Endothelial cell of umbilical vein (primary cell): Measurements from ENCODE around the gene B4GALT6. TPM values are rescaled to one million over a fixed set of nuclear protein-coding genes. Genes with fewer than 3 reads are reported as not detected.

ENCODE experiments used
- BruUV-seq: library from RNA; stranded (reverse); fragments of 400-500 nt; replicated peaks from 2 replicates; lab custom pipeline; 2021; lab: Mats Ljungman, UMichigan
- CTCF ChIA-PET: fragments of 300-600, 350-600 bp; sonication (Branson Sonifier 250); formaldehyde crosslinking; loops from one replicate; lab custom pipeline; 2021; ENCODE audit warnings: antibody characterized with exemption, inconsistent platforms; lab: Charles Lee
- POLR2A ChIA-PET: fragments of 300-600, 350-600 bp; sonication (Branson Sonifier 250); formaldehyde crosslinking; loops from one replicate; lab custom pipeline; 2021; ENCODE audit warnings: antibody characterized with exemption, inconsistent platforms; lab: Charles Lee
- DNase-seq: peaks from one replicate; pipeline ENCODE4 v3.0.0-alpha.2; 2011; ENCODE audit warnings: low read depth, low spot score
- FAIRE-seq: peaks from 2 replicates; lab custom pipeline; 2011; peaks lifted over from hg19 to GRCh38; lab: Jason Lieb, UNC
- H2AFZ ChIP-seq: 2 replicates; pipeline ENCODE4 v1.6.0; 2012; ENCODE audit warnings: low read depth, low read length, control low read depth, inconsistent platforms
- H3K27ac ChIP-seq: 2 replicates; pipeline ENCODE4 v1.5.1; 2011; ENCODE audit warnings: low read depth, mild to moderate bottlenecking, control low read depth, low read length, moderate library complexity; ENCODE audit not compliant: insufficient read depth
- H3K27me3 ChIP-seq, 2 experiments: 2 replicates each; pipeline versions ENCODE4 v1.6.0 to v1.6.1; 2011; ENCODE audit warnings: low read length in 2 of 2, mixed read lengths in 1 of 2; ENCODE audit not compliant: control insufficient read depth in 2 of 2, insufficient read depth in 2 of 2
- H3K36me3 ChIP-seq, 2 experiments: 2 replicates in 1 of 2; 3 replicates in 1 of 2; pipeline ENCODE4 v1.5.1; 2011; ENCODE audit warnings: low read length in 2 of 2, mild to moderate bottlenecking in 1 of 2, moderate library complexity in 1 of 2; ENCODE audit not compliant: control insufficient read depth in 2 of 2, insufficient read depth in 2 of 2; ENCODE audit errors: extremely low read depth in 1 of 2
- H3K4me1 ChIP-seq: 3 replicates; pipeline ENCODE4 v1.5.1; 2011; ENCODE audit warnings: mild to moderate bottlenecking, low read length; ENCODE audit not compliant: control insufficient read depth, insufficient read depth; ENCODE audit errors: extremely low read depth
- H3K4me2 ChIP-seq: 2 replicates; pipeline ENCODE4 v1.6.1; 2011; ENCODE audit warnings: low read length, control low read depth, mixed read lengths; ENCODE audit not compliant: insufficient read depth
- H3K4me3 ChIP-seq, 3 experiments: fragments of 200-600 bp in 1 of 3; sonication (generic), shearing (Covaris generic) in 1 of 3; replicated peaks in 1 of 3; 2 replicates each; pipeline ENCODE4 v1.5.1; 2011 to 2016; ENCODE audit warnings: control low read depth in 3 of 3, low read length in 3 of 3, mild to moderate bottlenecking in 2 of 3, inconsistent platforms in 1 of 3, low read depth in 1 of 3, moderate library complexity in 1 of 3; ENCODE audit not compliant: insufficient read depth in 1 of 3
- H3K79me2 ChIP-seq: 2 replicates; pipeline ENCODE4 v1.6.0; 2012; ENCODE audit warnings: low read length, inconsistent platforms; ENCODE audit not compliant: control insufficient read depth, insufficient read depth
- H3K9ac ChIP-seq: replicated peaks from 2 replicates; pipeline ENCODE3; 2011; ENCODE audit warnings: low read length, control low read depth; ENCODE audit not compliant: insufficient read depth; ENCODE audit errors: extremely low read depth
- H3K9me1 ChIP-seq: replicated peaks from 3 replicates; pipeline ENCODE4 v1.6.0; 2011; ENCODE audit warnings: mild to moderate bottlenecking, low read length; ENCODE audit not compliant: control insufficient read depth, insufficient read depth; ENCODE audit errors: extremely low read depth
- H3K9me3 ChIP-seq: replicated peaks from 2 replicates; pipeline ENCODE4 v1.5.1; 2012; ENCODE audit warnings: low read length, inconsistent platforms; ENCODE audit not compliant: control insufficient read depth, insufficient read depth
- H4K20me1 ChIP-seq: replicated peaks from 2 replicates; pipeline ENCODE3; 2011; ENCODE audit warnings: mild to moderate bottlenecking, low read length; ENCODE audit not compliant: control insufficient read depth, insufficient read depth; ENCODE audit errors: extremely low read depth
- EZH2 ChIP-seq: IDR thresholded peaks from 2 replicates; pipeline ENCODE4 v1.6.1; 2012; ENCODE audit warnings: borderline replicate concordance, low read depth, mild to moderate bottlenecking, moderate library complexity, low read length, inconsistent platforms; ENCODE audit not compliant: severe bottlenecking
- FOS ChIP-seq: IDR thresholded peaks from 2 replicates; pipeline ENCODE4 v1.6.1; 2011; ENCODE audit warnings: mild to moderate bottlenecking, low read length, moderate library complexity, borderline replicate concordance; ENCODE audit not compliant: insufficient read depth
- POLR2A ChIP-seq: IDR thresholded peaks from 2 replicates; pipeline ENCODE4 v1.6.1; 2012; ENCODE audit warnings: low read depth, mild to moderate bottlenecking, control low read depth, low read length
- dilution Hi-C: fragments of 300-500 bp; cut with MboI; formaldehyde crosslinking; loops from one replicate; pipeline ENCODE4 v1.15.0; 2019; ENCODE audit warnings: low sequenced_read_pairs; ENCODE audit not compliant: extremely low pct_ligation_motif_present
- intact Hi-C: fragments of 100-400 bp; cut with micrococcal nuclease; formaldehyde crosslinking; loops from one replicate; pipeline ENCODE4 v1.10.0; 2022
- polyA plus RNA-seq, 4 experiments: library from polyadenylated mRNA; depleted of rRNA in 3 of 4; stranded (reverse) in 3 of 4; unstranded in 1 of 4; fragments of >200 nt; gene quantifications; 2 replicates each; pipeline versions ENCODE4 v1.2.1 to v1.2.3, GENCODE V29; 2011 to 2012; ENCODE audit warnings: missing spikeins in 1 of 4
- total RNA-seq: library from RNA; stranded (reverse); gene quantifications from 2 replicates; pipeline ENCODE4 v1.2.3, GENCODE V29; 2021

Gene B4GALT6
- total and polyA plus RNA-seq, 2 donors (not counting 3 experiments of a cell fraction or from before 2014, with no cell fraction given), result 3.9 to 24.2 TPM

DNA sequence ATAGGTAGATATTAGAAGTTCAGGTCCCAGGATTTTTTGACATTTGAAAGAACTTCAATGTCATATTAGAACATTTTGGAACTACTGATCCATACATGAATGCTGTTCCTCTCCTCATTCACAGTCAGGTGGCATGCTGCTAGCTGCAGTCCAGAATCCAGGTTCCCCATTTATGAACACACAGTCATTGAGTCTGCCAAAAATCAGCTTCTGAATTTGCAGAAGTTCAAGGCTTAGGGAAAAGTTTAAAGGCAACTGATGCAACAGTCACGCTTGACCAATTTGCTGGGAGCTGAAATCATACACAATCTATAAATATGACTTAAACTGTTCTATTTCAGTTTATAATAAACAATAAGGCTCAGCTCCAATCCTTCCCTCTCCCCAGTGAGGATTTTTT is 110.0 kb downstream of the B4GALT6 start:
- Histone ChIP-seq H3K79me2 (no peaks in the 10 kb centered on the region), H3K9ac (no peak overlapping the region), H3K9me1 (no peaks in the 10 kb centered on the region), H3K9me3 (no peaks in the 10 kb centered on the region), H3K4me2 (no peak overlapping the region), H4K20me1 (no peaks in the 10 kb centered on the region), H3K27ac (no peak overlapping the region), H3K27me3 (peaks cover 0 to 2% of the 10 kb centered on the region in 2 experiments), H3K4me3 (no peak overlapping the region), H3K36me3 (no peaks in the 10 kb centered on the region), H2AFZ (no peak overlapping the region), H3K4me1 (no peaks in the 10 kb centered on the region)
- FAIRE-seq (no peak), DNase-seq (no peak)
- CTCF ChIA-PET, result interaction anchor here (1.1 to 1.7 kb wide), 2 partner anchors 36 to 148 kb away, joined by 4 to 6 read pairs; no protein-coding TSS in a partner anchor
- POLR2A ChIA-PET, result no interaction called here
- dilution Hi-C loops (no loop called here), intact Hi-C loops (no loop called here)
- BruUV-seq, result no TSS peak
- TF ChIP-seq FOS, result no peak
- no peak for TF ChIP-seq EZH2
- no peak for TF ChIP-seq POLR2A

Other genes with a start within 250 kb of the B4GALT6 start
- 0.07 TPM in 2 replicates for gene DSG3, start 236.8 kb downstream of the B4GALT6 start, total RNA-seq
- gene DSG3, start 236.8 kb downstream of the B4GALT6 start, polyA plus RNA-seq, result not detected in 2 replicates
- 0.04 TPM in 1 of 2 replicates, not detected in the other for gene DSG2, start 186.4 kb downstream of the B4GALT6 start, total RNA-seq
- 0.04 TPM in 1 of 2 replicates, not detected in the other for gene DSG2, start 186.4 kb downstream of the B4GALT6 start, polyA plus RNA-seq
- not detected in 2 replicates for gene TTR, start 92.7 kb downstream of the B4GALT6 start, total RNA-seq
- not detected in 2 replicates for gene TTR, start 92.7 kb downstream of the B4GALT6 start, polyA plus RNA-seq
- gene SLC25A52, start 76.3 kb upstream of the B4GALT6 start, total RNA-seq, result not detected in 2 replicates
- 0.06 TPM in 1 of 2 replicates, not detected in the other for gene SLC25A52, start 76.3 kb upstream of the B4GALT6 start, polyA plus RNA-seq